ENCODE results near the gene ZNF750. TPM values are rescaled to one million over a fixed set of nuclear protein-coding genes. Genes with fewer than 3 reads are reported as not detected.

Gene ZNF750
- total and polyA plus RNA-seq, 2 of the 13 experiments (the other 11 are each of a cell fraction or from before 2014, with no cell fraction given), result not detected

- no peak for TF ChIP-seq ZNF512 (CRISPR knock-in tag; IDR thresholded peaks at IDR 0.05)
- no peak for TF ChIP-seq NPAS2 (CRISPR knock-in tag; IDR thresholded peaks at IDR 0.05; ENCODE audit: borderline replicate concordance)
- TF ChIP-seq, protein P1, sequence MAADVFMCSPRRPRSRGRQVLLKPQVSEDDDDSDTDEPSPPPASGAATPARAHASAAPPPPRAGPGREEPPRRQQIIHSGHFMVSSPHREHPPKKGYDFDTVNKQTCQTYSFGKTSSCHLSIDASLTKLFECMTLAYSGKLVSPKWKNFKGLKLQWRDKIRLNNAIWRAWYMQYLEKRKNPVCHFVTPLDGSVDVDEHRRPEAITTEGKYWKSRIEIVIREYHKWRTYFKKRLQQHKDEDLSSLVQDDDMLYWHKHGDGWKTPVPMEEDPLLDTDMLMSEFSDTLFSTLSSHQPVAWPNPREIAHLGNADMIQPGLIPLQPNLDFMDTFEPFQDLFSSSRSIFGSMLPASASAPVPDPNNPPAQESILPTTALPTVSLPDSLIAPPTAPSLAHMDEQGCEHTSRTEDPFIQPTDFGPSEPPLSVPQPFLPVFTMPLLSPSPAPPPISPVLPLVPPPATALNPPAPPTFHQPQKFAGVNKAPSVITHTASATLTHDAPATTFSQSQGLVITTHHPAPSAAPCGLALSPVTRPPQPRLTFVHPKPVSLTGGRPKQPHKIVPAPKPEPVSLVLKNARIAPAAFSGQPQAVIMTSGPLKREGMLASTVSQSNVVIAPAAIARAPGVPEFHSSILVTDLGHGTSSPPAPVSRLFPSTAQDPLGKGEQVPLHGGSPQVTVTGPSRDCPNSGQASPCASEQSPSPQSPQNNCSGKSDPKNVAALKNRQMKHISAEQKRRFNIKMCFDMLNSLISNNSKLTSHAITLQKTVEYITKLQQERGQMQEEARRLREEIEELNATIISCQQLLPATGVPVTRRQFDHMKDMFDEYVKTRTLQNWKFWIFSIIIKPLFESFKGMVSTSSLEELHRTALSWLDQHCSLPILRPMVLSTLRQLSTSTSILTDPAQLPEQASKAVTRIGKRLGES (CRISPR knock-in tag; IDR thresholded peaks at IDR 0.05; ENCODE audit: borderline replicate concordance), result no peak
- no peak for TF ChIP-seq U2AF1 (optimal IDR thresholded peaks at IDR 0.05; ENCODE audit: low read depth, low read length)
- peak; percentile 42; the same call in 1 of the 2 replicates for TF ChIP-seq ETV5 (CRISPR knock-in tag; IDR thresholded peaks at IDR 0.05; ENCODE audit: borderline replicate concordance)
- TF ChIP-seq ZNF660 (CRISPR knock-in tag; IDR thresholded peaks at IDR 0.05; ENCODE audit: borderline replicate concordance, low read depth), result no peak
- no peak for TF ChIP-seq STAT6 (CRISPR knock-in tag; IDR thresholded peaks at IDR 0.05; ENCODE audit: borderline replicate concordance)
- TF ChIP-seq, protein P2, sequence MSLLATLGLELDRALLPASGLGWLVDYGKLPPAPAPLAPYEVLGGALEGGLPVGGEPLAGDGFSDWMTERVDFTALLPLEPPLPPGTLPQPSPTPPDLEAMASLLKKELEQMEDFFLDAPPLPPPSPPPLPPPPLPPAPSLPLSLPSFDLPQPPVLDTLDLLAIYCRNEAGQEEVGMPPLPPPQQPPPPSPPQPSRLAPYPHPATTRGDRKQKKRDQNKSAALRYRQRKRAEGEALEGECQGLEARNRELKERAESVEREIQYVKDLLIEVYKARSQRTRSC (CRISPR knock-in tag; IDR thresholded peaks at IDR 0.05; ENCODE audit: low read depth), result no peak
- TF ChIP-seq, protein P3, sequence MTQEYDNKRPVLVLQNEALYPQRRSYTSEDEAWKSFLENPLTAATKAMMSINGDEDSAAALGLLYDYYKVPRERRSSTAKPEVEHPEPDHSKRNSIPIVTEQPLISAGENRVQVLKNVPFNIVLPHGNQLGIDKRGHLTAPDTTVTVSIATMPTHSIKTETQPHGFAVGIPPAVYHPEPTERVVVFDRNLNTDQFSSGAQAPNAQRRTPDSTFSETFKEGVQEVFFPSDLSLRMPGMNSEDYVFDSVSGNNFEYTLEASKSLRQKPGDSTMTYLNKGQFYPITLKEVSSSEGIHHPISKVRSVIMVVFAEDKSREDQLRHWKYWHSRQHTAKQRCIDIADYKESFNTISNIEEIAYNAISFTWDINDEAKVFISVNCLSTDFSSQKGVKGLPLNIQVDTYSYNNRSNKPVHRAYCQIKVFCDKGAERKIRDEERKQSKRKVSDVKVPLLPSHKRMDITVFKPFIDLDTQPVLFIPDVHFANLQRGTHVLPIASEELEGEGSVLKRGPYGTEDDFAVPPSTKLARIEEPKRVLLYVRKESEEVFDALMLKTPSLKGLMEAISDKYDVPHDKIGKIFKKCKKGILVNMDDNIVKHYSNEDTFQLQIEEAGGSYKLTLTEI (CRISPR knock-in tag; conservative IDR thresholded peaks at IDR 0.05), result no peak
- no peak for TF ChIP-seq E2F2 (CRISPR knock-in tag; IDR thresholded peaks at IDR 0.05; ENCODE audit: borderline replicate concordance)
- peak; percentile 15; the same call in 1 of the 2 replicates for TF ChIP-seq AHR (CRISPR knock-in tag; IDR thresholded peaks at IDR 0.05)
- TF ChIP-seq ZNF567 (CRISPR knock-in tag; IDR thresholded peaks at IDR 0.05; ENCODE audit: borderline replicate concordance), result no peak
- TF ChIP-seq GPN1 (CRISPR knock-in tag; IDR thresholded peaks at IDR 0.05; ENCODE audit: borderline replicate concordance), result no peak
- TF ChIP-seq, protein P4, sequence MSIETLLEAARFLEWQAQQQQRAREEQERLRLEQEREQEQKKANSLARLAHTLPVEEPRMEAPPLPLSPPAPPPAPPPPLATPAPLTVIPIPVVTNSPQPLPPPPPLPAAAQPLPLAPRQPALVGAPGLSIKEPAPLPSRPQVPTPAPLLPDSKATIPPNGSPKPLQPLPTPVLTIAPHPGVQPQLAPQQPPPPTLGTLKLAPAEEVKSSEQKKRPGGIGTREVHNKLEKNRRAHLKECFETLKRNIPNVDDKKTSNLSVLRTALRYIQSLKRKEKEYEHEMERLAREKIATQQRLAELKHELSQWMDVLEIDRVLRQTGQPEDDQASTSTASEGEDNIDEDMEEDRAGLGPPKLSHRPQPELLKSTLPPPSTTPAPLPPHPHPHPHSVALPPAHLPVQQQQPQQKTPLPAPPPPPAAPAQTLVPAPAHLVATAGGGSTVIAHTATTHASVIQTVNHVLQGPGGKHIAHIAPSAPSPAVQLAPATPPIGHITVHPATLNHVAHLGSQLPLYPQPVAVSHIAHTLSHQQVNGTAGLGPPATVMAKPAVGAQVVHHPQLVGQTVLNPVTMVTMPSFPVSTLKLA (IDR thresholded peaks at IDR 0.05), result no peak
These were observed 42.3 kb upstream of the ZNF750 start (continued) for GRCh38 chr17:82881900-82882714.
